T-helper 1 cell treated with Interleukin-12 subunit alpha and Interleukin-12 subunit beta and Interleukin-4 antibody, amounts not matched to agents 30 ng/mL and 1 ng/mL, for 36 hours (primary cell): Measurements from ENCODE around the gene KCNK10. TPM values are rescaled to one million over a fixed set of nuclear protein-coding genes. Genes with fewer than 3 reads are reported as not detected.

Experiments
- intact Hi-C: fragments of 100-400 bp; cut with micrococcal nuclease; formaldehyde crosslinking; loops from one replicate; pipeline ENCODE4 v1.15.1; 2024
- total RNA-seq: library from RNA; stranded (reverse); gene quantifications from 2 replicates; pipeline ENCODE4 v1.2.3, GENCODE V29; 2022

The KCNK10 gene
- total RNA-seq, 1 donor from 2014 or later, result not detected

DNA sequence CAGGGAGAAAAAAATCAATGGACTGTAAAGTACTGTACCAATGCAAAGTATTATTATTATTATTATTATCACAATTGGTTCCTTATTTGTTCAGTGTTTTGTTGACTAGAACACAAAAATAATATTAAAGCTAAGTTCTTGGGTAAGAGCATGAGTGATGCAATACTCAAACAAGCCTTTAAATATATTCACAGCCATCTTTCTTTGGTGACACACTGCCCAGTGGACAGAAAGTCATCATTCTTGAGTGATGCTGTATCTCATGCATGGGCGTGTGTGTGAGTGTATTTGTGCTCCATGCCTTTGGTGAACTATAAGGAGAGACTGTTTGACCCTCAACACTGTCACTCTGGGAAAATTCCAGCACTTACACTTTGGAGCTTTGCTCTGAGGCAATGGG is 93.6 kb downstream of the KCNK10 start:
- intact Hi-C loops, result no loop called here

DNA sequence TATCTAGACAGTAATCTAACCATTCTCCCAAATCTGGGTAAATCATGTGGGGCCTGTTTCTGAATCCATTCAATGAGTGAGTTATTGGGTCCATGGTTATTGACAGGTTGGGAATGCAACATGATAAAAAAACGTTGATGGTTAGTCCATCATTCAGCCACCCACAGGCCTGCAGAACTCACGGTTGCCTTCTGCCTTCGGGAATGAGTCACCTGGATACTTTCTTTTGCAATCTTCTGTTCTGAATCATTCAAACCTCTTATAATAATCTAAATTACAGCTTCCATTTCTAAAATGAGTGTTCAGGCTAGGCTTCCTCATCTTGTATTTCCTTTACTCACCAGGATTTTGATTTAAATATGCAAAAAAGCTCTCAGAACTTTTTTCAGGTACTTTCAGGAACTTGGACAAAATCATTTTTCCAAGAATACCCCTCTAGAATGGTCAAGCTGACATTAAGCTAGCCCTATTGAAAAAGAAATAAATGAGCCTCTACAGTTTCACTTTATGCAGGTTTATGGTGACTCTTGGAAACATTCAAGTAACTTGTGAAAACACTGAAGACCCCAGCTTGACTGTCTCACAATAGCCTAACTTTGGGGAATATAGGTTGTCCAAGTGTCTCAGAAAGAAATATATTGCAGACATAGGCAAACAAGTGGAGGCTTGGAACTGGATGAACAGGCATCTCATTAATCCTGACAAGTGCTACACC is 94.4 kb downstream of the KCNK10 start:
- intact Hi-C loops, result no loop called here

DNA sequence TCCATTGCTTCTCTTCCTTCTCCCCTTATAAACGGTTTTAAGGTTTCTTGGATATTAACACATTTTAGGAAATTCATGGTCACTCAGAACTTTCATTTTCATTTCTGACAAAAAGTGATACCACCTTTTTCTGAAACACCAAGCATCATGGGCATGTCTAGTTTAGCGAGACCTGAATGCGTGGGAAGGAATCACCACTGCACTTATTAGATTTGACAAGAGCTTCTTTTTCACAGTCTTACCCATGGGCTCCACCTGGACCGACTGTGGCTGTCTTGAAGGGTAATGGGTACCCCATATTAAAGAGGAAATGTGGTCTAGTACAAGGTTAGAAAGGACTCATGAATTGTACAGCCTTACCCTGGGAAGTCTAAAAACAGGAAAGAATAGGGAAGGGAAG is 95.4 kb downstream of the KCNK10 start:
- intact Hi-C loops, result no loop called here

DNA sequence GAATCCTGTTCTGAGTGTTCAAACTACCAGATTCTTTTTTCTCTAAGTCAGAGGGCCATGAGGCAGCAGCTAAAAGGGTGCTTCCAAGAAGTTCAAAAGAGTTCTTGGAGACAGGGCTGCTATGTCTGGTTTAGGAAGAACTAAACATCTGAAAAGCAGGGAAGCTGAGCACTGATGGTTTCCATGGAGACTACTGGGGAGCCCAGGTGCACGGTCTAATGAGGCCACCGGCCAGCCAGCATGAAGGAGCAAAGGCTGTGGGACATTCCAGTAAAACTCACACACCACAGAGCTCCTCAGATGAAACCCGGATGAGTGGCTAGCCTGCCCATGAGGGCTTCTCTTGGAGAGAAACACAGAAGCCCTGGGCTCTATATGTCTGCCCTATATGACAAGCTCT is 97.3 kb downstream of the KCNK10 start:
- intact Hi-C loops, result no loop called here

DNA sequence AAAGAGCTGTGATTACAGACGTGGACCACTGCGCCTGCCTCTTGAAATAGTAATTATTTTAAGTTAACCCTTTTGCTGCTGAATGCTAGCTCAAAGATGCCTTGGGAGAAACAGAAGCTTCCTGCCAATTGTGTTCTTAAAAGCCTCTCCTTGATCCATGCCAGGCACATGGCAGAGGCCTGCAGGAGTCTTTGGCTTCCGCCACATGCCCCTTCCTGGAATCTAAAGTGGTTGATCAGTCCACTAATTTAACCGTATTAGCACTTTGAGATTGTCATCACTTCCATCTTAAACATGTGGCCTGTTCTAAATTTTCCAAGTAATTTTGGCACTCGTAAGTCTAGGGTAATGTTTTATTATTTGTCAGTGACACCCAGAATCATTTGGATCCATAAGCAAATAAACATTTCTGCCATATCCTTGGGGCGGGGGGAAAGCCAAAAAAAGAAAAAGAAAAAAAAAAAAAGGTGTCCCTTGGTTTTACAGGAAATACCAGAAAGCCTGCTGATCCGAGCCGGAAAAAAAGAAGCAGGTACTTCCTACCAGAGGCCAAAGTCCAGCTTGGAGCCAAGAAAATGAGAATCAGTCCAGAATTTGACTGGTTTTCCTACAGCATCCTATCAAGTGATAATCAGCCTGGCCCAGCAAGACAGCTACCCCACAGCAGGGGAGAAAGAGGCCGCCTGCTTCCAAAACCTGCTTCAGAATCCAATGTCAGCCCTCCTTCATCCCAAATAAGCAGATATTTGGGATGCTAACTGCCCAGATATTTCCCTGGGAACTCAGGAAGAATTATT is 104.8 kb downstream of the KCNK10 start:
- intact Hi-C loops, result no loop called here

DNA sequence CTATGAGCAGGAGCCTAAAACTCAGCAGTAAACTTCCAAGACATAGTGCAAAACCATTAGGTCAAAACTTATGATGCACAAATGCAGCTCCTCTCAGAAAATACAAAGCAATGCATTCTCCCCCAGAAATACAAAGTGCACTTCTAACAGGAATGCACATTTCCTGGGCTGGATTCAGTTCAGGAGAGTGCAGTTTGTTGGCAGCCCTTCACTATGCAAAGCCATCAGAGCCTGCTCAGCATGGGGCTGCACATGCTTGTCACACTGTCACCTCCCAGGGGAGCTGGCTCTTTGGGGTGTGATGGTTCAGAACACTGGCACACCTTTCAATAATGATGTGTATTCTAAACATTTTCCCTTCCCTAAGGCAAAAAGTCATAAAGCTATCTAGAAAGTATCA is 110.4 kb downstream of the KCNK10 start:
- intact Hi-C loops, result no loop called here

DNA sequence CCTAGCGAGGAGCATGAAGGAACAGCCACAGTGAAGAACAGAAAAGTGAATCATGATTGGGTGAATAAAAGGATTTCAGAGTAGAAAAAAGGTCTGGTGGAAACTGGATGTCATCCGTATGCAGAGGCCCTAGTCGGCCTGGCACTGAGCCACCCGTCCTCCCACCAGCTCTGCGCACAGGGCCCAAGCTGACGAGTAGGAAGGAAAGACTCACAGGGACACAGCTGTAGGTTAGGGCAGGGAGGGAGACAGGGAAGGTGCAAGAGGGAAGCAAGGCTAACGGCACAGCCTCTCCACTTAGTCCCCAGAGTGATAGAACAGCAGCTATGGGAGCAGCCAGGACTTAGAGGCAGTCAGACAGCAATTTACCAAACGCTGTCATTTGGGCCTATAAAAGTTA is 112.6 kb downstream of the KCNK10 start:
- intact Hi-C loops, result no loop called here

DNA sequence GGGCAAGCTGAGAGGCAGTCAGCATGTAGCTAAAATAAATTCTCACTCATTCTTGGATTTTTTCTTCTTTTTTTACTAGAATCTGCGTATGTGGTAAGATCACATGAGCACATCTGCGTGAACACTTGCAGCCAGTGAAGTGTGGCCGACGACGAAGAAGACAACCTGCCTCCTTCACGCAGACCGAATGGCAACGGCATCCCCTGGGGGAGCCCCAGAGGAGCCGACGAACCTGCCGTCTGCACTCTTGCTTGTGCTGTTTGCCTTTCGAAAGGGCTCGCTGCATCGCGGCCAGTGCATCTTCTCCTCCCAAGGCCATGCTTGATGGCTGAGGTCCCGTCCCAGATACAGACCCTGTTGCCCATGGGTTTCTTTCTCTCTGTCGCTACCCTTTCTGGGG is 113.8 kb downstream of the KCNK10 start:
- intact Hi-C loops, result no loop called here

DNA sequence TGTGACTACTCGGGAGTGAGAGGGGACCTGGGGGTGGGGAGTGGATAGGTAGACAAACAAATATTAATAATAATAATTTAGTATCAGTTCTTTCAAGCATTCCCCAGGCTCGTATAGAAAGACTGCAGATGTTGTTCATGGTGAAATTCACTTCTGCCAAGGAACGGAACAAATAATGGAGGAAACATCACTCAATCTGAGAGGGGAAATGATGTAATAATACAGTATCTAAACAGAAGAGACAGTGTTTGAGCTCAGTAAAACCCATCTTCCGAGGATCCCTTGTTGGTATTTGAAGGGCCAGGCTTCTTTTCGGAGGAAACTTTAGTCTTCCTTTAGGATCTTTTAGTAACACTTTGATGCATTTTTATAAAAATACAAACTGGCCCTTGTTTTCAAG is 114.2 kb downstream of the KCNK10 start:
- intact Hi-C loops, result no loop called here

DNA sequence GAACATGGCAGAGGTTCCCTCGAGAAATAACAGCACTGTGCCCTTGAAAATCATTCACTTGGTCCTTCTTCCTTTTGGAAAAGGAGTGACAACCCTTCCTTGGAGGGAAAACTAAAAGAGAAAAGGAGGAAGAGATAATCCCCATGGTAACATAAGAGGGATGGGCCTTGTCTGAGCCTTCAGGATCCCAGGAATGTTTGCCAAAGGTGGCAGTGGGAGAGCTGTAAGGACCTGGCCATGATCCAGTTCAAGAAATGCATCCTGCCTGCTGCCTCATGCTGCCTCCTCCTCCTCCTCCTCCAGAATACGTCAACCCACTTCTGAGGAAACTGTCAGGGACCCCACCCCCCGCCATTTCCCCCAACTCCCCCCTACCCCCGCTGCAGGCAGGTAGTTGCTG is 118.8 kb downstream of the KCNK10 start:
- intact Hi-C loops, result no loop called here

DNA sequence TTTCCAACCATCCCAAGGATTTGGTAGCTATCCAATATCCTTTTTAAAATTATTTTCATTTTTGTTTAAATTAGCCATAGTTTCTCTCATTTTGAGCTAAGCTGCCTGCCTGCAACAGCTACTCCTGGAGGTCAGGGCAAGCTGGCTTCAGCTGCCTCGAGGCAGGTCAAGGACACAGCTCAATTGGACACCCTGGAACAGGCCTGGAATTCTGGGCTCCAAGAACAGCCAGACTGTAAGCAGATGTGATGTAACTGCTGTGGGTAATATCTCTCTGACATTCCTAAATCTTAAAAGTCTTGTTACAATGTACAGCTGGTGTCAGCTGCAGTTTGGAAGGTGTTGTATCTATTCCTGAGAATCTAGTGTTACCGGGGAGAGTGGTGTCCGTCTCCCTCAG is 119.8 kb downstream of the KCNK10 start:
- intact Hi-C loops, result no loop called here

DNA sequence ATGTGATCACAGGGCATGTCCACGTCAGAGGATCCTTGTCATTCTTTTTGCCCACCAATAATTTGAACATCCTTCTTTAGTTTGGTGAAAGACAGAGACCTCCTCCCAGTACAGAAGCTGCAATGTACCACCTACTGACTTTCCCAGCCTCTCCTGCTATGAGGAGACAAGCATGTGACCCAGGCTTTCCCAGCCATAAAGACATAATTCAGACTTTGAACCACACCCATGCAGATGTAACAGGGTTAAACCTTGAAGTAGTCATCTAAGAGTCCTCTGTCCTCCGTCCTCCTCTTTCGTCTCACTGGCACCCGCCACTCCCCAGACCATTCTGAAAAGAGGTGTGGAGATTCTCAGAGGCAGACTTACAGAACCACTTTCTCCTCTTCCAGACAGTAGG is 120.8 kb downstream of the KCNK10 start:
- intact Hi-C loops, result no loop called here

DNA sequence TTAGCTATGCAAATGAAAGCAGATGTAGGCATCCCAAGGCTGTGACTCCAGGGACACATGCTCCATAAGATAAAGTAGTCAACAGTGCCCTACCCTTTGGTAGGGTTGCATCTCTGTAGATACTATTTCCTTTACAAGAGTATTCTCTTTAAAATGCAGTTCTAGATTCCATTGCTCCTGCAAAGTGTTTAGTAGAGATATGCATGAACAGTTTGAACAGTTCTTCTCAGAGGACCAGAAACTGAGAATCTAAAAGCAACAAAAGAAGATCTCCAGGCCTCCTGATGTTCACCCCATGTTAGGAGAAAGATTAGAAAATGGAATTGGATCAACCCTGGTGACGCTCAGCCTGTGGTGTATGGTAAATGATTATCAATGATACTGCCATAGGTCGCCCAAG is 121.2 kb downstream of the KCNK10 start:
- intact Hi-C loops, result no loop called here

DNA sequence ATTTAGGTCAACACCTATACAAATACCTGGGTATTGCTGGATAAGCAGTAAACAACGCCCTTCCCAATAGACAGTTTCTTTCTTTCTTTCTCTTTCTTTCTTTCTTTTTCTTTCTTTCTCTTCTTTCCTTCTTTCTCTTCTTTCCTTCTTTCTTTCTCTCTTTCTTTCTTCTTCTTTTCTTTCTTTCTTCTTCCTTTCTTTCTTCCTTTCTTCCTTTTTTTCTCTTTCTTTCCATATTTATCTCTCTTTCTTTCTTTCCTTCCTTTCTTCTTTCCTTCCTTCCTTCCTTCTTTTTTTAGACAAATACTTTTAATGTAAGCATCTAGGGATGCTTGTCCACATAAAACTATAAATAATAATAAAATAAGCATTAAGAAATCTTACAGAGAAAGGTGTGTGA is 123.2 kb downstream of the KCNK10 start:
- intact Hi-C loops, result no loop called here

DNA sequence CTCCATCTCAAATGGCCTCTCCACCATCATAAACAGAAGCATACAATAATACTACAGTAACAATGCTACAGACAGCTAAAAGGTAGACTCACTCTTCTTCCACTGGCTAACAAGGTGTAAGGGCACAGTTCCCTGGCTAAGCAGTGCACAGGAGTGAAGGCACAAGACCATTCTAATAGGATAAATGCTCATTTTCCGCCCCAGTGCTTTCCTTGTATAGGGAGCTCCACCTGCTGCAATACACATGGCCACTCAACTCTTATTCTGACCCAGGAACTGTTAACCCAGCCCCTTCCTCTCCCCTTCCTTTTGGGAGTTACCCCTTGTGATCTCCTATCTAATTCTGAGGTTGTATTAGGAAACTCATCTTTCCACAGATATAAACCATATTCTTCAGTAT is 124.6 kb downstream of the KCNK10 start:
- intact Hi-C loops, result no loop called here

DNA sequence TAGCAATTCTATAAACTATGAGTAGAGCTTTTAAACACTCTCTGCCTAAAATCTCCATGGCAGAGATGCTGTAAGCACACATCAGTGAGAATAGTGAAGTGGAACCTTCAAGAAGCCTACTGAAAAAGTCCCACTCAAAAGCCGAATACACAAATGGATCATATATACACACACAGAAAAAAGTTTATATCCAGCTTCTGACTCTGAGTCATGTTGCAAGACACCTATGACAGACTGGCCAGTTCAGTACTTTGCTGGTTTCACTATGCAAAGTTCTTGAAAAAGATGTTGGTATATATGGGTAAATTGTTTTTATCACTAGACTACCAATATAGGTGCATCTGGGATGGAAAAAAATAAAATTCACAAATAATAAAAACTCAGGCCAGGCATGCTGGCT is 126.1 kb downstream of the KCNK10 start:
- intact Hi-C loops, result no loop called here

DNA sequence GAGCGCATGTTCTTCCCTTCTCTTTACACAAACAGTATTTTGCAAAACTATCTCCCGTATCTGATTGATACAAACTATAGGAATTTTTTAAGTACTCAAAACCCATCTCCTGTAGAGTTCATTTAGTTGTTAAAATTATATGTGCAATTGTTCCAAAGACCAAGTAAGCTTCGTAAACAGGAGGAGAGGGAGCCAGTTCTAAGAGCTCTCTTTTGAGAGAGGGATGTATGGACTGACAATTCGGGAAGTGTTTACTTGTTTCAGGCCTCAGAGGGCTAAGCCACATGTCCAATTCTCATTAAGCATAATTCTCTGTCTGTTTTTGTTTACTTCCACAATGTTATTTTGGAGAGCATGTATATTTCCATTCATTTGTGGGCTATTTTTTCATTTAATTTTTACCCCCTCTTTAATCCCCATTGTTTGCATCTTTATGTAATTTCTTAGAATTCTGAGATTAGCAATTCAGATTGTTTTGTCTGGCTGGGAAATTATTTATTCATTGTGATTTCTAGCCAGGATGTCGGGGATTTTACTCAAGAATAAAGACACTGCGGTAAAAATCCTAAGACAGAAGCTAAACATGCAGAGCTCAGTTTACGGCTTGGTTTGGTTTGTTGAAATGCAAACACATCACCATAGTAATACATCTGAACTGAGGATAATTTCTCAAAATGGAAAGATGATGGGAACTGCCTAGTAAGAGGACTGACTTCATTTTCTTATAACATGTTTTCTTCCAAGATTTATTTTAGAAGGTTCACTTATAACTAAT is 126.8 kb downstream of the KCNK10 start:
- intact Hi-C loops, result no loop called here

DNA sequence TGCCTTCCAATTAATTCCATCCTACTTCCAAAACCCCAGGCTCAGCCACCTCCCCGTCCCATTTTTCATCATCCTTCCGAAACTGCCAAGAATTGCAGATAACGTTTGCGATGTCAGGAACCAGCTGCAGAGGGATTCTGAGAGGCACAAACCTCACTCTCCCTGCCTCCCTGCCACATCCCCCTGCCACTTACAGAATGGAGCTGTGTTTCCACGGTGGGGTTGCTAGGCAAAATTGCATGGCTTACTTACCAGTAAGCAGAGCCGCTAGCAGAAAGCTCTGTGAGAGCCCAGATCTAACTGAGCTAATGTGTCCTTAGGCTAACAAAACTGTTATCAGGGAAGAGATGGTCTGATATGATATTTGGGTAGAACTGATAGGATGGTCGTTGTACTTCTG is 127.4 kb downstream of the KCNK10 start:
- intact Hi-C loops, result no loop called here

DNA sequence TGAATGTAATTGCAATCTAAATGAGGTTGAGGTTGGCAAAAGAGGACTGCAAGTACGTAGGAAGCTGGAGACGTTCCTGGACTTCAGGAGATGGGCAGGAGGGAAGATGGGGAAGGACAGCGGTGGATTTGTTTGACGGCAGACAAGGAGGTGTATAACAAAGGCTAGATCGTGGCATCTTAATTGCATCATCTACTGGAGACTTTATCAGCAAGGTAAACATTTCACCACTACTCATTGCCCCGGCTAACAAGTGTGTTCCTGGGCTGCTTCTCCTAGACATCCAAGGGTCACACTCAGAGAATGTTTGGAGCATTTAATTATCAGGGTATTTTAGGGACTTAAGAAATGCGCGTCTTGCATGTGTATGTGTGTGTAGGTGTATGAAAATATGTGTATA is 128.5 kb downstream of the KCNK10 start:
- intact Hi-C loops, result no loop called here

DNA sequence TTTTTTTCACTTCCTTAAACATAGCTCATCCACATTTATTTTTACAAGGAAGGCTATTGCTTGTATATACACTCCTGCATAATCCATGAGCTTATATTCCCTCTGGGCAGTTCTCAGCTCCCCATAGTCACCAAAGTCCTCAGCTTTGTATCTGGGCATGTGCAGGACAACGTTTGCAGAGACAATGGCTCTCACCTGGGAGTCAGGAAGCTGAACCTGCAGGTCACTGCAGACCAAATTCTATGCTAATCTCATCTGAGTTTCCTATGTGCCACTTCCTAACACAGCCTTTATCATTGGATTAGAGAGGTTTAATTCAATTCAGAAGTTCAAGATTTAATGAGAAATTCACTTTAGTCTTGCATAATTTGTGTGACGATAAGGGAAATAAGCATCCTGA is 131.5 kb downstream of the KCNK10 start:
- intact Hi-C loops, result no loop called here

DNA sequence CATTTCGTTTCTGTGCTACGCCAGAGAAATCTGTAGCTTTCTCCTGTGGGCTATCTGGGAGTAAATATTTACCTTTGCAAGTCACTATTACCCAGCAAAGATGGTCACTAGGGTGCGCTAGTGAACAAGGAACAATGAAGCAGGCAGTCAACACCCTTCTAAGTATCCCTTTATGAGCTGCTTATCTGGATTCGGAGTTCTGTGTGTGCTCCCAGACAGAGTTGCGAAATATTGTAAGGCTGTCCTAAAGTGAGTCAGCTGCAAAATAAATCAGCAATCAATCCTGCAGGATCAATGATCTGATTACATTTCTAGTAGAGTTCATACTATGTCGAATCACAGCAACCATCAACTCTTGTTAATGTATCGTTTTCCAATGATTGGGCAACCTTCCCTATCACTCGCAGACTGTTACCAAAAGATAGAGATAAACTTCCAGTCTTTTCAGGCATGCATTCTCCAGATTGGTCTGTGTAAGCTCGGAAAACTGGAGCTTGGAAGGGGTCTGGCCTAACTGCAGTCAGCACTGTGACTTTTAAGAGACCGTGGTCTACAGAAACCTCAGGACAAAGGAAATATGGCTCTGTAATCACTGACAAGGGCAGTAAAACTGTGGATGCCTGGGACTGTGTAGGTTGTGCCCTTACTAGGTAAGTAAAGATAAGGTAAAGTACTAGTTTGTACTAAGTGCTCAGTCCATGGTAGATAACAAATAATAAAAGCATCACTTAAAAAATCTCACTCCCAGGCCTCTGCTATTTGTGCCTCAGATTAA is 133.5 kb downstream of the KCNK10 start:
- intact Hi-C loops, result loop anchor here (1.0 to 5.0 kb wide), 3 partner anchors 45 to 244 kb away; no protein-coding TSS in a partner anchor
